ENCODE data around the gene KDM5A.

KDM5A gene

DNA sequence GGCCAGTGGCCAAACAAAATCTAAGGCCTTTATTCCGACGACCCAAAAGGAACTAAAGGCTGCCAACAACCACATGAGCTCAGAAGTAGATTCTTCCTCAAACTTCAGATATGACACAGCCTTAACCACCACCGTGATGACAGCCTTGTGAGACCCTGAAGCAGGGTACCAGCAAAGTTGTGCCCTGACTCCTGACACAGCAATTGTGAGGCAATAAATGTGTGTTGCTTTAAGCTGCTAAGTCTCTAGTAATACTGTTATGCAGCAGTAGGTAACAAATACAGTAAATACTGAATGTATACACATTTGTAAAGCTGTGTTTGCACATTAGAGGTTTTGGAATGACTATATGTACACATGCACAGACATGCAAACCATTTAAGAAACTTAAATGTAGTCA lies 115.7 kb downstream of the KDM5A start:
- ATAC-seq (ENCODE audit: low read depth) (no peak), DNase-seq (ENCODE audit: low spot score in 2 of 2) (no peak)
- H3K27ac Mint-ChIP-seq = no peak overlapping the region
- H3K27me3 Mint-ChIP-seq = no peaks in the 10 kb centered on the region
- H3K36me3 Mint-ChIP-seq = peaks cover 2% of the 10 kb centered on the region
- H3K9me3 Mint-ChIP-seq = no peaks in the 10 kb centered on the region
- H3K4me3 Mint-ChIP-seq = no peak overlapping the region
- peaks cover 5% of the 10 kb centered on the region for H3K4me1 Mint-ChIP-seq

DNA sequence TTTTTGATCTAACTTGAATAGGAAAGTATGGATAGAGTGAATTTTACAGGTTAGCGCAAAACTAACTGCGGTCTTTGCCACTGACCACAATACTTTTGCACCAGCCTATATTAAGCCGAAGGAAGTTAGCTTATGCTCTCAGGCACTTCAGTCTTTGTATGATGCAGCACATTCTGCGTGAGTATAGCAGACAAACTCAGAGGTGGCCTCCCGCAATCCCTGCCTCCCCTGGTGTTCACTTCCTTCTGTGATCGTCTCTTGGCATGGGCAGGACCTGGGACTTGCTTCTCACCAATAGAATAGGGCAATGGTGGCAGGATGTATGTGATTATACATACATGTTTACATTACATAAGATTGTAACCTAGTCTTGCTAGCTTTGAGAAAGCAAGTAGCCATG lies 116.2 kb downstream of the KDM5A start:
- DNase-seq (ENCODE audit: low spot score in 2 of 2) = no peak
- H3K36me3 Mint-ChIP-seq = peaks cover 2% of the 10 kb centered on the region
- H3K27me3 Mint-ChIP-seq = no peaks in the 10 kb centered on the region
- no peak overlapping the region for H3K4me3 Mint-ChIP-seq
- H3K9me3 Mint-ChIP-seq = no peaks in the 10 kb centered on the region
- no peak for ATAC-seq (ENCODE audit: low read depth)
- no peak overlapping the region for H3K27ac Mint-ChIP-seq
- peaks cover 5% of the 10 kb centered on the region for H3K4me1 Mint-ChIP-seq

DNA sequence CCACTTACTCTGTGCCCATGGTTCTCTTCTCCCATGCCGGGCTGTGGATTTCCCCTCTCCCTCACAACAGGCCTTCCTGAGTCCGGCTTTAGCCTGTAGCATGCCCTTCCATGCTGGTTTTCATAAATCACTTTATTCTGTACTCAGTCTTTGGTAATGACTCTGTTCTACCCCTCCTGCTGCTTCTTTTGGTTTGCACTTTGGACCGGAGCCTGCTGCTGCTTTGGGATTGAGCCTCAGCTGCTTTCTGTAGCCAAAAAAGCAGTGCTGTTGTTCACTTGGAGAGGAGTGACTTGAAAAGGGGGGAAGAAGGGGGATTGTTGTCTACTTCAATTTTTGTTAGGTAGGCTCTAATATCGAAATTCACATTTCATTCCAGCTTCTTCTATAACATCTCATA lies 118.0 kb downstream of the KDM5A start:
- H3K27ac Mint-ChIP-seq = peak overlapping the region; percentile 43
- H3K4me3 Mint-ChIP-seq = no peak overlapping the region
- ATAC-seq (ENCODE audit: low read depth) (no peak), DNase-seq (ENCODE audit: low spot score in 2 of 2) (no peak)
- no peaks in the 10 kb centered on the region for H3K27me3 Mint-ChIP-seq
- peaks cover 2% of the 10 kb centered on the region for H3K4me1 Mint-ChIP-seq
- no peaks in the 10 kb centered on the region for H3K36me3 Mint-ChIP-seq
- H3K9me3 Mint-ChIP-seq = no peaks in the 10 kb centered on the region

DNA sequence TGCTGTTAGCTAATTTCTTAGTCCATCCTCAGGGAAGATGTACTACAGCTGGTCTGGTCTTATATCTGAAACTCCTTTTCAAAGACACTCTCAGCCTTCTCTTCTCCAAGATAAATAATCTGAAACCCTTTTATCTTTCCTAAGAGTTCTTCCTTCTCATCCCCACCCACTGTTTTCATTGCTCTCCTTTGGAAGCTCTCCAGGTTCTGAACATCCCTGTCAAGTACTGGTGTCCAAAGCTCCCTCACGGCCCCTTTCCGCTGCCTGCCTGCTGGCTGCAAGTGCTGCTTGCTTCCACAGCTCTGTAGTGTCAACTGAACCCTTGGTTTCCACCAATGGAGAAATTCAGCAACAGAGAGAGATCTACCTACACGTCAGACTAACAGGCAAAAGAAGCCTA lies 119.9 kb downstream of the KDM5A start:
- no peaks in the 10 kb centered on the region for H3K36me3 Mint-ChIP-seq
- DNase-seq (ENCODE audit: low spot score in 2 of 2) = no peak
- no peak overlapping the region for H3K27ac Mint-ChIP-seq

DNA sequence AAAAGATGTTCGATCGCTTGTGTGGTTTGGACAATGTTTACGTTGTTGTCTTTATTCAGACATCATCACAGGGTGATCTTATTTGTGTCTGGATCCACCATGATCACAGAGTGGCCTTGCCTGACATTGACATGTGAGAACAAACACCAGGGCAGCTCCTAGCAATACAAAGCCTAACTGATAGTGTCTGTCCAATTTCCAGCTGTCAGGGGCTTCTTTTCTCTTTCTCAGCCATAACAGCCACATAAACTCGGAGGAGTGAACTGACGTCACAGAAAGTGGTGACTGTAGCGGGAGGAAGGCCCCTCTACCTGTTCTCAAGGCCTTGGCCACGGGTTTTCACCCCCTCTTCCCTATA lies 120.7 kb downstream of the KDM5A start:
- peaks cover 2% of the 10 kb centered on the region for H3K27me3 Mint-ChIP-seq
- peaks cover 2% of the 10 kb centered on the region for H3K36me3 Mint-ChIP-seq
- DNase-seq (ENCODE audit: low spot score in 2 of 2) (no peak), ATAC-seq (ENCODE audit: low read depth) (no peak)
- no peaks in the 10 kb centered on the region for H3K9me3 Mint-ChIP-seq
- H3K4me1 Mint-ChIP-seq = no peaks in the 10 kb centered on the region
- H3K27ac Mint-ChIP-seq = no peak overlapping the region
- H3K4me3 Mint-ChIP-seq = no peak overlapping the region

More for the DNA sequence above, 119.9 kb downstream of the KDM5A start:
- Mint-ChIP-seq H3K9me3 (no peaks in the 10 kb centered on the region), H3K4me1 (no peaks in the 10 kb centered on the region), H3K27me3 (no peaks in the 10 kb centered on the region), H3K4me3 (no peak overlapping the region)
- ATAC-seq (ENCODE audit: low read depth) = no peak

DNA sequence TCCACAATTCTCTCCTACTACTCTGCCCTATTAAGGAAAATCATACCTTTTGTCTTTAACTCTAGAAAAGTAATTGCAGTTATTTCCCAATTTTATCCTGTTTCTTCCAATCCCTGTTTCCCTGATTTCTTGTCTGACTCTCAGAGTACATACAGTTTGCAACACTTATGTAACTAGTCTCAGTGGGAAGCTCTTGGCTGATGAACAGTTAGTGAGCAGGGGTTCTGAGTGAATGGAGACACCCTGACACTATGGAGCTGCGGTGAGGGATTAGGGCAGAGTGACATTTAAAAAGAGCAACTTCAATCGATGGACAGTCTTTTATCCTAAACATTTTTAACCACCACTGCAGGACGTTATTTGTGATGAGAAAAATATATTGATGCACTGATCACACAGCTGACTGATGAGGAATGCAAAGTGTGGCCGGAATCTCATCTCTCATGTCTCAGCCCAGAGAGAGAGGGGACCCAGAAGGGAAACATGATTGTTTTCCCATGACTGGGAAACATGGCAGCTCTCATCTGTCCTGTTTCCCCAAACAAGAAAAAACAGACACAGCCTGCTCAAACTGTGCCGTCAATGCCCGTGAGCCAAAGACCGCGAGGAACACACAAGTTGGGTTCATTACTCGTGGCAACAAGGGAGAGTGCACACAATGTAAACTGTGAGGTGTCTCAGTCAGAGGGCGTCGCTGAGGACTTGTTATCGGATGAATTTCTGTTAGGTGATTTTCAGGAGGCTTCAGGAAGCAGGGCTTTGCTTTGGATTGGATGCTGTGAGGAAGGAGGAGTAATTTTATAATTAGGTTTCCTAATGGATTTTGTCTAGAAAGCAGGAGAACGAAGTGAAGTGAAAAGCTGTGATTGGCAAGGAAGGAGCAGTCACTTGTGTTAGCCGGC lies 121.3 kb downstream of the KDM5A start:
- no peaks in the 10 kb centered on the region for H3K4me1 Mint-ChIP-seq
- ATAC-seq (ENCODE audit: low read depth) (no peak), DNase-seq (ENCODE audit: low spot score in 2 of 2) (no peak)
- H3K9me3 Mint-ChIP-seq = no peaks in the 10 kb centered on the region
- H3K27ac Mint-ChIP-seq = no peak overlapping the region
- H3K27me3 Mint-ChIP-seq = peaks cover 2% of the 10 kb centered on the region
- H3K36me3 Mint-ChIP-seq = peaks cover 2% of the 10 kb centered on the region
- no peak overlapping the region for H3K4me3 Mint-ChIP-seq

DNA sequence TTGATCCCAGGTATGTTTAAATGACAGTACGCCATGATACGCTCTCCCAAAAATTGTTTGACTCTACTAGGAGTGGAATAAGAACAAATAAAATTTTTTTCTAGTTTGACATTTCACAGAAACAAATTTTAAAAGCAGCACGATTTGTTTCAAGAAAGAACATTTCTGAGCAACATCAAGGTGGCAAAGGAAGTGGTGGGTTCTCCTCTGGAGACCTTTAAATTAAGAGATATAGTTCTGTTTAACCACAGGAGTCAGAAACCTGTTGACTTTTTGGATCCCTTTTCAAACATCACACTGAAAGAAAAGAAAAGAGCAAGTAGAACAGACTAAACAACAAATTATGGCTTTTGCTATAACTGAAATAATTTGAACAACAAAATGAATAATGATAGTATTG lies 124.0 kb downstream of the KDM5A start:
- H3K36me3 Mint-ChIP-seq = peaks cover 2% of the 10 kb centered on the region
- no peak overlapping the region for H3K4me3 Mint-ChIP-seq
- ATAC-seq (ENCODE audit: low read depth) (no peak), DNase-seq (ENCODE audit: low spot score in 2 of 2) (no peak)
- no peaks in the 10 kb centered on the region for H3K9me3 Mint-ChIP-seq
- H3K27ac Mint-ChIP-seq = no peak overlapping the region
- peaks cover 2% of the 10 kb centered on the region for H3K27me3 Mint-ChIP-seq
- H3K4me1 Mint-ChIP-seq = no peaks in the 10 kb centered on the region

DNA sequence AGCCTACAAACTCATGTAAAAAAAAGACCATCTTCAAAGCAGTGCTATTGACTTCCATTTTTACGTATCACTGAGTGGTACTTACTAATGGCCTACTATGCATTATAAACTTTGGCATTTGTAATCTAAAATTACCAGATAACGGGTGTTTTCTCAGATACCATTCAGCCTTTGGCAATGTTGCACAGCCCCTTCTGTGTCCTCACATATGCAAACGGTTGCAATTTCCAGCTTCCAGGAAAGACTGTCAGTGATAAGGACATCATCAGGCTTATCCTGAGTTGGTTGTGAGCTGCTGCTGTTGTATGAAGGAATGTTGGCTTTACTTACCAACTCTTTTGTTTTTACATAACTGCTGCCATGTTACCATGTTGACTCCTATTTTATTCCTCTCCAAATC lies 124.9 kb downstream of the KDM5A start:
- peaks cover 2% of the 10 kb centered on the region for H3K36me3 Mint-ChIP-seq
- H3K27ac Mint-ChIP-seq = no peak overlapping the region
- DNase-seq (ENCODE audit: low spot score in 2 of 2) (no peak), ATAC-seq (ENCODE audit: low read depth) (no peak)
- no peak overlapping the region for H3K4me3 Mint-ChIP-seq
- no peaks in the 10 kb centered on the region for H3K9me3 Mint-ChIP-seq
- H3K4me1 Mint-ChIP-seq = no peaks in the 10 kb centered on the region
- peaks cover 4% of the 10 kb centered on the region for H3K27me3 Mint-ChIP-seq

DNA sequence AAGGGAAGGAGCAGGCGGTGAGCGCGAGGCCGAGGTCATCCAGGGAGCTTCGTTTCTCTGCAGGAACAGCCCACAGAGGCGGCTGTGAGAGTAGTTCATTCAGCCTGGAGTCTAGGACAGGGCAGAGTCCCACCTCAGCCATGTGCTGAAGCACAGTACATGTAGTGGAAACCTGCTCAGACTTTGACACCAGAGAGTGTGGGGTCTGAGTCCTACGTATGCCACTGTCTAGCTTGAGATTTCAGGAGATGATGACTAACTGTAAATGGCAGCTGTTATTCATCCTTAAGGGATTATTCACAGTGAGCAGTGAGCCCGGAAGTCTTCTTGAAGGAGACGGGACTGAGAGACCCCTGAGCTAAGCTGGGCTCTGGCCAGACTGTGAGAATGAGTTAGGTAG lies 125.5 kb downstream of the KDM5A start:
- Mint-ChIP-seq H3K27ac (no peak overlapping the region), H3K4me3 (no peak overlapping the region), H3K9me3 (no peaks in the 10 kb centered on the region), H3K36me3 (peaks cover 2% of the 10 kb centered on the region), H3K27me3 (peaks cover 4% of the 10 kb centered on the region), H3K4me1 (no peaks in the 10 kb centered on the region)
- no peak for DNase-seq (ENCODE audit: low spot score in 2 of 2)
- ATAC-seq (ENCODE audit: low read depth) = no peak

DNA sequence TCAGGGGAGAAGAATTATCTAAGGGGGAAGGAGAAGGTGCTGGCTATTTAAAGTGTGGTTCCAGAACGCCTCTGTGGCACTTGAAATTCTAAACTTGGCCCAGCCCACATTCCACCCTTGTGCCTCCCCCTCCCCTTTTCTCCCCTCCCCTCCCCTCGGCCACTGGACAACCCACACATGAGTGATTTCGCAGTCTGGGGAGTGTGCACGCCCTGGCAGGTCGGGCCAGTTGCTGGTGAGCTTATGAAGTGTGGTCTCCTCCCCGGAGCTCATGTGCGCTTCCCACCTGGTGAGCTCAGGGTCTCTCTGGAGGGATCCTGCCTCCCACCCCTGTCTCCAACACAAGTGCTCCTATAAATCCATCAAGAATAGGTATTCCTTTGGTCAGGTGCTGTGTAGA lies 126.3 kb downstream of the KDM5A start, which contains the start of gene SLC6A13:
Gene SLC6A13 (minus strand): TSS at position 20 of the 400 bp plus-strand sequence. CDS start 2,784 bp downstream, outside the sequence.
- H3K4me1 Mint-ChIP-seq = no peaks in the 10 kb centered on the region
- H3K27ac Mint-ChIP-seq = no peak within 1 kb of the TSS
- H3K4me3 Mint-ChIP-seq = no peak within 1 kb of the TSS
- DNase-seq (ENCODE audit: low spot score in 2 of 2) (no peak), ATAC-seq (ENCODE audit: low read depth) (no peak)
- H3K36me3 Mint-ChIP-seq = peaks cover 2% of the 10 kb centered on the region
- no peaks in the 10 kb centered on the region for H3K9me3 Mint-ChIP-seq
- H3K27me3 Mint-ChIP-seq = peaks cover 5% of the 10 kb centered on the region

DNA sequence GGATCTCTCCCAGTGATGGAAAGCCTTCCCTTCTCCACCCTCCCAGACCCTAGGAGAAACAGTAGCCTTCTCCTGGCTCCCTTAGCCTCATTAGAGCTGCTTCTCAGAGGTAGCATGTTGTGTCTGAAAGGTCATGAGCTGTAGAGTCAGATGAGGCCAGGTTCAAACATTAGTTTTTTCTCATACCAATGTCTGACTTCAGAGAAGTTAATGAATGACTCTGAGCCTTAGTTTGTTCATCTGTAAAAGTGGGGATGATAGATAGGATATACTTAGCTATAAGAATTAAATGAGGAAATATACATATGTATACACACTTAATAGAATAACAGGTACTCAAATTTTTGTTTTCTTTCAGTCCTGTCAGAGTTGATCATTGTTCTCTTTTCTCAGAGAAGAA lies 127.0 kb downstream of the KDM5A start:
- peaks cover 2% of the 10 kb centered on the region for H3K36me3 Mint-ChIP-seq
- no peaks in the 10 kb centered on the region for H3K4me1 Mint-ChIP-seq
- no peak overlapping the region for H3K27ac Mint-ChIP-seq
- no peak overlapping the region for H3K4me3 Mint-ChIP-seq
- ATAC-seq (ENCODE audit: low read depth) (no peak), DNase-seq (ENCODE audit: low spot score in 2 of 2) (no peak)
- no peaks in the 10 kb centered on the region for H3K9me3 Mint-ChIP-seq
- H3K27me3 Mint-ChIP-seq = peaks cover 7% of the 10 kb centered on the region

DNA sequence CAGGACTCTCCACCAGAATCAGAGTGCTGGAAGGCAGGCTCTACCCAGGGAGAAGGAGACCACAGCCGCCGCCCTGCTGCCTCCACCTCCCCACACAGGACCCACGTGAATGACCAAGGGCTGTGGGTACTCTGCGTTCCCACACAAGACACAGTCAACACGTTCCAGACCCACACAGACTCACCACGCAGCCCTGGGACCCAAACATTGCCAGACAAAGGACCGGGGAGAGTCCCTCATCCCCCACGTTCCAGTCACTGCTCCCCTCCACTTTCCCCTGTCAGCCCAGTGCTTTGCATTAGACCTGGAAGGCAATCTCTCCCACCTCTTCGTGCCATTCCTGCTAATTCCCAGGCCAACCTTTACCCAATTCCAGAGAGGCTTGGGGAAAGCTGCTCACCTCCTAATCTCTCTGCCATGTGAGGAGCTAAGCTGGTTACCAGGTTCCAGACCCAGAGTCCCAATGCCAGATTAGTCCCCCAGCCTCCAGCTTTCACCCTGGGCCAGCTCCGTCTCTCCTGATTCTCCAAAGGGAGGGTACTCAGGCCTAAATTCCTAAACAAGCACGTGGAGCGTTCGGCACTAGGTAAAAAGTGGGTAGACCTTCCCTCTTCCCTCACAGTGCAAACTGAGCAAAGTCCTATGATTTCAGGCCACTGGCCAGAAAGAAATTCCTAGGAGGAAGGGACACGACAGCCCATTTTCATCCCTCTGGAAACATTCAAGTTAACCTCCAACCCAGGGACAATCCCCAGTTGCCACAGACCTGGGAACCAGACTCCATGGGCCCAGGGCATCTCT lies 131.4 kb downstream of the KDM5A start:
- H3K4me1 Mint-ChIP-seq = no peaks in the 10 kb centered on the region
- no peak for DNase-seq (ENCODE audit: low spot score in 2 of 2)
- no peak for ATAC-seq (ENCODE audit: low read depth)
- no peak overlapping the region for H3K4me3 Mint-ChIP-seq
- peaks cover 19% of the 10 kb centered on the region for H3K27me3 Mint-ChIP-seq
- H3K9me3 Mint-ChIP-seq = no peaks in the 10 kb centered on the region
- no peak overlapping the region for H3K27ac Mint-ChIP-seq
- no peaks in the 10 kb centered on the region for H3K36me3 Mint-ChIP-seq

DNA sequence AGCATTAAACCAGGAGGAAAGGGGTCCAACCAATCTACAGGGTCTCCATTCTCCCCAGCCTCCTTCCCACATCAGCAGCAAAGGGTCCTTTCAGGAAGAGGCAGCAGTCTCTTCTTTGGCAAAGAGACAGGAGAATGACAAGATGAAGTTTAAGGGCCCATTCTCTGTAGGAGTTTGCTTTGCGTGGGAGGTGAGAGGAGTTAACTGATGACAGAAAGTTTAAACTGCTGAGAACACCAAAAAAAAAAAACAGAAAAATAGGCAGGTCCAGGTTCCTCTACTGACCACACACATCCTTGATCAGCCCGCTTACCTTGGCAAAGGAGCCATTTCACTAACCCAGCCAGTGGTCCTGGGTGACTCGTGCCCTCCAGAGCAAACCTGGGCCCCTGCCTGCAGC lies 132.2 kb downstream of the KDM5A start:
- H3K4me3 Mint-ChIP-seq = no peak overlapping the region
- no peaks in the 10 kb centered on the region for H3K36me3 Mint-ChIP-seq

DNA sequence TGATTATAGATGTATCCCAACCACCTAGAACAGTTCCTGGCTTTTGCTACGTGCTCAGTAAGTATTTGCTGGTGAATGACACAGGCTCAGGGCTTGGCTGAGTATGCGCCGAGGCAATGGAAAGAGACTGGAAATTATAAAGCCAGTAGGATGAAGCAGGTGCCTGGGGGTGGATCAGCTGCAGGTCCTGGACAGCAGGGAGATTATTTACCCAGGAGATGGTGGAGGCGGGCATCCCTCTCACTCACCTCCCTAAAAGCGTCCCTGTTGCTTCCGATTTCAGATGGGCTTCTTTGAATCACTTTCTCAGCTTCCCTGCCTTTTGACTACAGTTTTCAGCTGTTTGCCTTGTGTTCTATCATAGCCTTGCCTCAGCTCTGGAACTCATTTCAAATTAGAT lies 132.9 kb downstream of the KDM5A start:
- ATAC-seq (ENCODE audit: low read depth) = no peak

More for the DNA sequence above, 132.2 kb downstream of the KDM5A start:
- Mint-ChIP-seq H3K27me3 (peaks cover 19% of the 10 kb centered on the region), H3K4me1 (no peaks in the 10 kb centered on the region), H3K27ac (no peak overlapping the region), H3K9me3 (no peaks in the 10 kb centered on the region)
- ATAC-seq (ENCODE audit: low read depth) (no peak), DNase-seq (ENCODE audit: low spot score in 2 of 2) (no peak)

More for the DNA sequence above, 132.9 kb downstream of the KDM5A start:
- H3K36me3 Mint-ChIP-seq = no peaks in the 10 kb centered on the region
- H3K9me3 Mint-ChIP-seq = no peaks in the 10 kb centered on the region
- H3K4me3 Mint-ChIP-seq = no peak overlapping the region
- H3K4me1 Mint-ChIP-seq = no peaks in the 10 kb centered on the region
- H3K27me3 Mint-ChIP-seq = peaks cover 19% of the 10 kb centered on the region
- DNase-seq (ENCODE audit: low spot score in 2 of 2) = no peak
- H3K27ac Mint-ChIP-seq = no peak overlapping the region
